H9 (cell line): ENCODE results near the gene PCID2. TPM values are rescaled to one million over a fixed set of nuclear protein-coding genes. Genes with fewer than 3 reads are reported as not detected.

Experiments
- DNase-seq: peaks from one replicate; pipeline ENCODE4 v3.0.0-alpha.2; 2017
- H2AFZ ChIP-seq: one replicate; pipeline ENCODE4 v1.6.1; 2013; ENCODE audit warnings: mild to moderate bottlenecking, low read length, control low read depth, moderate library complexity
- H2AK5ac ChIP-seq: 2 replicates; pipeline ENCODE4 v1.6.1; 2013; ENCODE audit warnings: low read length, control low read depth, mixed read lengths; ENCODE audit not compliant: insufficient read length
- H2BK120ac ChIP-seq: one replicate; pipeline ENCODE4 v1.6.1; 2013; ENCODE audit warnings: low read depth, mild to moderate bottlenecking, low read length, control low read depth, inconsistent platforms; ENCODE audit not compliant: poor library complexity, severe bottlenecking
- H2BK12ac ChIP-seq: 2 replicates; pipeline ENCODE4 v1.6.1; 2013; ENCODE audit warnings: low read length, control low read depth, mixed read lengths, low read depth; ENCODE audit not compliant: insufficient read length
- H2BK15ac ChIP-seq: 2 replicates; pipeline ENCODE4 v1.6.1; 2013; ENCODE audit warnings: low read depth, low read length, control low read depth
- H2BK20ac ChIP-seq: one replicate; pipeline ENCODE4 v1.6.1; 2013; ENCODE audit warnings: low read depth, mild to moderate bottlenecking, low read length, control low read depth, inconsistent platforms; ENCODE audit not compliant: poor library complexity, severe bottlenecking
- H2BK5ac ChIP-seq: 2 replicates; pipeline ENCODE4 v1.6.1; 2013; ENCODE audit warnings: low read length, control low read depth, mixed read lengths; ENCODE audit not compliant: insufficient read length
- H3K14ac ChIP-seq: 2 replicates; pipeline ENCODE4 v1.6.1; 2013; ENCODE audit warnings: low read length, control low read depth; ENCODE audit not compliant: insufficient read depth
- H3K18ac ChIP-seq: 2 replicates; pipeline ENCODE4 v1.6.1; 2013; ENCODE audit warnings: low read depth, mild to moderate bottlenecking, mixed read lengths, low read length, control low read depth; ENCODE audit not compliant: insufficient read length
- H3K23ac ChIP-seq: 2 replicates; pipeline ENCODE4 v1.6.1; 2013; ENCODE audit warnings: low read length, control low read depth, mixed read lengths, low read depth; ENCODE audit not compliant: insufficient read length
- H3K23me2 ChIP-seq: 2 replicates; pipeline ENCODE4 v1.6.1; 2013; ENCODE audit warnings: low read depth, mild to moderate bottlenecking, mixed read lengths, low read length, control low read depth; ENCODE audit not compliant: insufficient read length, poor library complexity, severe bottlenecking
- H3K27ac ChIP-seq: 2 replicates; pipeline ENCODE4 v1.5.1; 2013; ENCODE audit warnings: low read length, control low read depth, mixed read lengths, low read depth; ENCODE audit not compliant: insufficient read length
- H3K27me3 ChIP-seq: 2 replicates; pipeline ENCODE4 v1.6.1; 2013; ENCODE audit warnings: low read length, control low read depth, inconsistent platforms; ENCODE audit not compliant: insufficient read depth
- H3K4ac ChIP-seq: 2 replicates; pipeline ENCODE4 v1.6.1; 2013; ENCODE audit warnings: low read depth, mild to moderate bottlenecking, control low read depth, inconsistent platforms, low read length, moderate library complexity
- H3K4me1 ChIP-seq: 2 replicates; pipeline ENCODE4 v1.6.1; 2013; ENCODE audit warnings: low read length, control low read depth, inconsistent platforms; ENCODE audit not compliant: insufficient read depth
- H3K4me2 ChIP-seq: 2 replicates; pipeline ENCODE4 v1.6.1; 2013; ENCODE audit warnings: low read length, control low read depth, mixed read lengths; ENCODE audit not compliant: insufficient read length, insufficient read depth
- H3K56ac ChIP-seq: 2 replicates; pipeline ENCODE4 v1.6.1; 2013; ENCODE audit warnings: low read depth, mild to moderate bottlenecking, mixed read lengths, low read length, control low read depth; ENCODE audit not compliant: insufficient read length
- H3K79me1 ChIP-seq: 2 replicates; pipeline ENCODE4 v1.6.1; 2013; ENCODE audit warnings: low read depth, mild to moderate bottlenecking, moderate library complexity, low read length, control low read depth, inconsistent platforms; ENCODE audit not compliant: insufficient read depth, poor library complexity, severe bottlenecking
- H3K79me2 ChIP-seq: 2 replicates; pipeline ENCODE4 v1.6.1; 2013; ENCODE audit warnings: low read length, control low read depth, inconsistent platforms; ENCODE audit not compliant: insufficient read depth
- H3K9ac ChIP-seq: 2 replicates; pipeline ENCODE4 v1.6.1; 2013; ENCODE audit warnings: low read length, control low read depth, mixed read lengths; ENCODE audit not compliant: insufficient read length; ENCODE audit errors: extremely low read depth
- H3K9me3 ChIP-seq: one replicate; pipeline ENCODE4 v1.6.1; 2013; ENCODE audit warnings: low read depth, low read length, inconsistent platforms; ENCODE audit not compliant: control insufficient read depth
- H3T11ph ChIP-seq: one replicate; pipeline ENCODE4 v1.6.1; 2013; ENCODE audit warnings: mild to moderate bottlenecking, low read length, control low read depth, inconsistent platforms
- H4K20me1 ChIP-seq: one replicate; pipeline ENCODE4 v1.6.1; 2013; ENCODE audit not compliant: control insufficient read depth, insufficient read length, insufficient read depth
- H4K5ac ChIP-seq: 2 replicates; pipeline ENCODE4 v1.6.1; 2013; ENCODE audit warnings: low read depth, mild to moderate bottlenecking, mixed read lengths, low read length, control low read depth; ENCODE audit not compliant: insufficient read length
- H4K8ac ChIP-seq: replicated peaks from 2 replicates; pipeline ENCODE4 v1.6.1; 2013; ENCODE audit warnings: low read length, control low read depth, mixed read lengths, low read depth; ENCODE audit not compliant: insufficient read length
- H4K91ac ChIP-seq: 2 replicates; pipeline ENCODE4 v1.6.1; 2013; ENCODE audit warnings: low read depth, mild to moderate bottlenecking, moderate library complexity, mixed read lengths, low read length, control low read depth; ENCODE audit not compliant: insufficient read length
- H3K27ac Mint-ChIP-seq, 3 experiments: 2 replicates in 2 of 3; 3 replicates in 1 of 3; pipeline ENCODE4 v1.8.0; 2020 to 2021; ENCODE audit warnings: mixed read lengths in 3 of 3, mild to moderate bottlenecking in 1 of 3, moderate library complexity in 1 of 3
- H3K27me3 Mint-ChIP-seq: 2 replicates; pipeline ENCODE4 v1.8.0; 2021; ENCODE audit warnings: low read depth, mild to moderate bottlenecking, moderate library complexity, mixed read lengths
- H3K36me3 Mint-ChIP-seq, 3 experiments: 2 replicates in 2 of 3; 3 replicates in 1 of 3; pipeline ENCODE4 v1.8.0; 2020 to 2021; ENCODE audit warnings: low read depth in 3 of 3, mixed read lengths in 3 of 3; ENCODE audit not compliant: insufficient read depth in 1 of 3
- H3K4me1 Mint-ChIP-seq, 2 experiments: 2 replicates each; pipeline ENCODE4 v1.8.0; 2020; ENCODE audit warnings: mixed read lengths in 2 of 2
- H3K4me3 Mint-ChIP-seq, 2 experiments: 2 replicates in 1 of 2; 3 replicates in 1 of 2; pipeline ENCODE4 v1.8.0; 2020 to 2021; ENCODE audit warnings: mild to moderate bottlenecking in 2 of 2, mixed read lengths in 2 of 2, moderate library complexity in 1 of 2
- H3K9me3 Mint-ChIP-seq, 2 experiments: 2 replicates in 1 of 2; 3 replicates in 1 of 2; pipeline ENCODE4 v1.8.0; 2020; ENCODE audit warnings: mild to moderate bottlenecking in 2 of 2, mixed read lengths in 2 of 2, moderate library complexity in 1 of 2
- WGBS: extraction: QIAGEN DNeasy Blood & Tissue Kit; methylation state at CpG from one replicate; pipeline ENCODE4 v1.1.7; 2013; ENCODE audit warnings: missing lambda C conversion rate, low lambda C conversion rate, mixed read lengths; ENCODE audit not compliant: insufficient read length; ENCODE audit errors: extremely low coverage; 5-methylcytosine and 5-hydroxymethylcytosine counted together
- total RNA-seq: library from RNA; stranded (reverse); gene quantifications from 2 replicates; pipeline ENCODE4 v1.2.1, GENCODE V29; 2021
- TF ChIP-seq, protein P1 (sequence below): fragments of 200-600 bp; sonication (generic); conservative IDR thresholded peaks from 3 replicates; pipeline ENCODE4 v1.8.0; 2021; ENCODE audit warnings: antibody characterized with exemption, mild to moderate bottlenecking

Gene PCID2
- total RNA-seq, 1 experiment from 2014 or later = 66.0 TPM

GRCh38 chr13:113167155-113167554, 41.3 kb downstream of the PCID2 start:
- H3K27ac ChIP-seq = no peak overlapping the region
- no CpG with 5 or more reads among the region's 10 CpGs for WGBS
- H3K18ac ChIP-seq = no peak overlapping the region
- no peak overlapping the region for H3K56ac ChIP-seq
- H4K20me1 ChIP-seq = no peaks in the 10 kb centered on the region
- no peak overlapping the region for H3K4ac ChIP-seq
- H3K79me1 ChIP-seq = no peaks in the 10 kb centered on the region
- TF ChIP-seq, protein P1, sequence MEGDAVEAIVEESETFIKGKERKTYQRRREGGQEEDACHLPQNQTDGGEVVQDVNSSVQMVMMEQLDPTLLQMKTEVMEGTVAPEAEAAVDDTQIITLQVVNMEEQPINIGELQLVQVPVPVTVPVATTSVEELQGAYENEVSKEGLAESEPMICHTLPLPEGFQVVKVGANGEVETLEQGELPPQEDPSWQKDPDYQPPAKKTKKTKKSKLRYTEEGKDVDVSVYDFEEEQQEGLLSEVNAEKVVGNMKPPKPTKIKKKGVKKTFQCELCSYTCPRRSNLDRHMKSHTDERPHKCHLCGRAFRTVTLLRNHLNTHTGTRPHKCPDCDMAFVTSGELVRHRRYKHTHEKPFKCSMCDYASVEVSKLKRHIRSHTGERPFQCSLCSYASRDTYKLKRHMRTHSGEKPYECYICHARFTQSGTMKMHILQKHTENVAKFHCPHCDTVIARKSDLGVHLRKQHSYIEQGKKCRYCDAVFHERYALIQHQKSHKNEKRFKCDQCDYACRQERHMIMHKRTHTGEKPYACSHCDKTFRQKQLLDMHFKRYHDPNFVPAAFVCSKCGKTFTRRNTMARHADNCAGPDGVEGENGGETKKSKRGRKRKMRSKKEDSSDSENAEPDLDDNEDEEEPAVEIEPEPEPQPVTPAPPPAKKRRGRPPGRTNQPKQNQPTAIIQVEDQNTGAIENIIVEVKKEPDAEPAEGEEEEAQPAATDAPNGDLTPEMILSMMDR = no peak
- DNase-seq = no peak
- peaks cover 12 to 36% (median 15%) of the 10 kb centered on the region in 3 experiments; a peak in 5 of 7 replicates for H3K36me3 Mint-ChIP-seq
- no peak overlapping the region for H2BK20ac ChIP-seq
- H2BK120ac ChIP-seq = no peak overlapping the region
- no peaks in the 10 kb centered on the region for H3K9me3 Mint-ChIP-seq
- no peaks in the 10 kb centered on the region for H3K23me2 ChIP-seq
- no peak overlapping the region for H3K4me3 Mint-ChIP-seq
- H2BK15ac ChIP-seq = no peak overlapping the region
- no peaks in the 10 kb centered on the region for H3K9me3 ChIP-seq
- H3K14ac ChIP-seq = no peak overlapping the region
- H3K23ac ChIP-seq = no peak overlapping the region
- H3K4me2 ChIP-seq = no peak overlapping the region
- H3K9ac ChIP-seq = no peak overlapping the region
- H3K4me1 ChIP-seq = no peaks in the 10 kb centered on the region
- H3K27me3 ChIP-seq = no peaks in the 10 kb centered on the region
- H2BK5ac ChIP-seq = no peak overlapping the region
- no peaks in the 10 kb centered on the region for H3K79me2 ChIP-seq
- H2AK5ac ChIP-seq = no peak overlapping the region
- H4K5ac ChIP-seq = no peak overlapping the region
- H4K91ac ChIP-seq = no peak overlapping the region
- H4K8ac ChIP-seq = no peak overlapping the region
- H2BK12ac ChIP-seq = no peak overlapping the region
- peaks cover 9% of the 10 kb centered on the region for H3K27me3 Mint-ChIP-seq
- no peak overlapping the region for H2AFZ ChIP-seq
- no peak overlapping the region for H3K27ac Mint-ChIP-seq
- peaks cover 19 to 24% of the 10 kb centered on the region in 2 experiments for H3K4me1 Mint-ChIP-seq
- H3T11ph ChIP-seq = no peak overlapping the region
